GM15510 (cell line): ENCODE results near the gene SERPINA1.

Experiments
- POLR2A ChIP-seq: IDR thresholded peaks from 3 replicates; pipeline ENCODE4 v1.6.1; 2011; ENCODE audit warnings: borderline replicate concordance; ENCODE audit not compliant: insufficient read length; ENCODE audit errors: extremely low read depth

SERPINA1 gene

DNA sequence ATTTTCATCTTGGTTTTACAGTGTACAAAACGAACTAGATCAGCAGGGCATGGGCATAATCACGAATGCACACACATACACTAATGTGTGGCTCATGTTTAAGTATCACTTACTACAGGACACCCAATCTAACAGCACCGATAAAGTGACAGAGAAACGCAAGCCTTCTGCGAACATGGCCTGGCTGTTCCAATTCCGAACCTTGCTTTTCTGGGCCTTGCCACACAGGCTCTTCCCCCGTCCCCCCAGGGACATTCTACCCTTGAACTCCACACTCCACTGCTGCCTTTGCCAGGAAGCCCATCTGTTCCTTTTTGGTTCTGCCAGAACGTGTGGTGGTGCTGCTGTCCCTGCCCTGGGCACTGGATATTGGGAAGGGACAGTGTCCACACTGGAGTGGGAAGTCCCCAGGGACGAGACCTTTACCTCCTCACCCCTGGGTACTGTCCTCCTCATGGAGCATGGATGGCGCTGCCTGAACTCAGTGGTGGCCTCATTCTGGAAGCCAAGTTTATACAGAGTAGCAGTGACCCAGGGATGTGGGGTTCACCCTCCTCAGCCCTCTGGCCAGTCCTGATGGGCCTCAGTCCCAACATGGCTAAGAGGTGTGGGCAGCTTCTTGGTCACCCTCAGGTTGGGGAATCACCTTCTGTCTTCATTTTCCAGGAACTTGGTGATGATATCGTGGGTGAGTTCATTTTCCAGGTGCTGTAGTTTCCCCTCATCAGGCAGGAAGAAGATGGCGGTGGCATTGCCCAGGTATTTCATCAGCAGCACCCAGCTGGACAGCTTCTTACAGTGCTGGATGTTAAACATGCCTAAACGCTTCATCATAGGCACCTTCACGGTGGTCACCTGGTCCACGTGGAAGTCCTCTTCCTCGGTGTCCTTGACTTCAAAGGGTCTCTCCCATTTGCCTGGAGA is 7.9 kb downstream of the SERPINA1 start:
- TF ChIP-seq POLR2A, result no peak

GRCh38 chr14:94379291-94380224 is 8.8 kb downstream of the SERPINA1 start:
- TF ChIP-seq POLR2A, result no peak

GRCh38 chr14:94378527-94379290 is 9.7 kb downstream of the SERPINA1 start:
- TF ChIP-seq POLR2A, result no peak

GRCh38 chr14:94377866-94378470 is 10.4 kb downstream of the SERPINA1 start:
- TF ChIP-seq POLR2A, result no peak

DNA sequence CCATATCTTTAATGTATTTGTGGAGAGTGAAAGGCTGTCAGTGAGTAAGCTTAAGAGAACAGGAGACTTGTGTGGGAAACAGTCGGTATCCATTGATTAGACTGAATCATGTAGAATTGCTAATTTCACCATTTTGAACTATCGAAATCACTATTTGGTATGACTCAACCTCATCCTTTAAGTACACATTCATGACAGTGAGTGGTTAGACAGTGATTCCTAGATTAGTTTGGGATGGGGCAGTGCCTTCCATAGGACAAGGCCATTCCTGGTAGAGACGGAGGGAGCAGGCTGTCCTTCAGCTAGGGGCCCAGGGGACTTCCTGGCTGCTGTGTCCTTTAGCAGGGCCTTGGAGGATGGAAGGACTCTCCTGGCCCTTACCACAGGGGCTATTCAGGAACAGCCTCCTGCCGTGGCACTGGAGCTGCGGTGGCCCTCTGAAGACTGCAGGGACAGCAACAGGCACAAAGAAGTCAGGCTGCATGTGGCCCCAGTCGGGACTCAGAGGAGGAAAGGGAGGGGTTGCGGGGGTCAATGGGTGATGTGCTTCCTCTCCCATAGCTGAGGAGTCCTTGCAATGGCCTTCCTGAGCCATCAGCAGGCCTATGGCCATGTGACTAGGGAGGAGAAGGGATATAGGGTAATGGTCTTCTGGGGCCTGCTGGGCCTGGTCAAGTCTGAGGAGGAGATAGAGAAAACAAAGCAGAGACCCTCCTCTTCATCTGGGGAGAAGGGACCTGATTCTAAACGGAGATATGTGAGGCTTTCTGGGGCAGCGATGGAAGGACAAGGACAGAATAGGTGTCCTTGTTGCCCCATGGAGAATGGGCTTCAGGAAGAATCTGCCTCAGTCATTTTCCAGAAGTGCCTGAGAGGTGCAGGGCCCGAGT is 11.2 kb downstream of the SERPINA1 start:
- TF ChIP-seq POLR2A, result no peak

GRCh38 chr14:94376108-94376975 is 12.1 kb downstream of the SERPINA1 start:
- no peak for TF ChIP-seq POLR2A

DNA sequence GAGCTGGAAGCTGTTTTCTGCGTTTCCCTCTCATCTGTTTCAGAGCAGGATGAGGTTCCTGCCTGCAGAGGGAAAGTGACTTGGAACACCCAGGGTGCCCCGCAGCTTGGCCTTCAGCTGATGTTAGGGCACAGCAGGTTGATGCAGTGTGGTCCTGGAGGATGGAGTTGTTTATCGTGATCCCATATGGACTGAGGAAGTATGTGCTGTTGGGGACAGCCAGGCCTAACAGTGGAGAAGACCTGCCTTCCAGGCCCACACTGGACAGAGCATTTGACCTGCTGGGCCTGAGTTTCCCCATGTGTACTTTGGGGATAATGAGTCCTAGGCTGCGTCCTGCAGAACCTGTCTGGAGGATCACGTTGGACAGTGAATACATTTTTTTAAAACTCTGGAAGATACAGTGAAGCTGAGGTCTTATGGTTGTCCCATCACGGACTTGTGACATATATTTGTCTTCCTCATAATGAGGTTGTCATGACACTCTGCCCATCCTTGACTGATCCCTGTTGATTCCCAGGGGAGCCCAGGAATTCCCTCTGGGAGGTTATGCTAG is 12.8 kb downstream of the SERPINA1 start:
- no peak for TF ChIP-seq POLR2A

- TF ChIP-seq POLR2A, result no peak
These were observed 13.6 kb downstream of the SERPINA1 start for GRCh38 chr14:94374749-94375260.

DNA sequence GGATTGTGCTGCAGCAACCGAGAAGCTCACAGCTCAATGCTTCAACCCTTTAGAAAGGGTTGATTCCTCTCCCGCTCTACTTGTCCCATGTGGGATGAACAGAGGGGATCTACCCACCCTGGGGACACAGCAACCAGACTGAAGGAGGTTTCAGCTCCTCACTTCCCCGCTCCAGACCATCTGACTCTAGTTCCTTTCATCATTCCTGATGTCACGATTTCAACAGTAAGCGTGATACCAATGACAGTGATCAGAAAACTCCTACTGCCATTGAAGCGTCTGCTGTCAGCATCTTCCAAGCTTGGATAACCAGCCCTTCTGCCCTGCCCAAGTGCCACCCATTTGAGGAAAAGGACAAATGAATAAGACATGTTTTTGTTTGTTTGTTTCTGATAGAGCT is 14.3 kb downstream of the SERPINA1 start:
- TF ChIP-seq POLR2A, result no peak

GRCh38 chr14:94373708-94374107 is 14.7 kb downstream of the SERPINA1 start:
- TF ChIP-seq POLR2A, result no peak

GRCh38 chr14:94372021-94372605 is 16.3 kb downstream of the SERPINA1 start:
- TF ChIP-seq POLR2A, result no peak

- TF ChIP-seq POLR2A, result no peak
These were observed 17.9 kb downstream of the SERPINA1 start for GRCh38 chr14:94370524-94370910.

DNA sequence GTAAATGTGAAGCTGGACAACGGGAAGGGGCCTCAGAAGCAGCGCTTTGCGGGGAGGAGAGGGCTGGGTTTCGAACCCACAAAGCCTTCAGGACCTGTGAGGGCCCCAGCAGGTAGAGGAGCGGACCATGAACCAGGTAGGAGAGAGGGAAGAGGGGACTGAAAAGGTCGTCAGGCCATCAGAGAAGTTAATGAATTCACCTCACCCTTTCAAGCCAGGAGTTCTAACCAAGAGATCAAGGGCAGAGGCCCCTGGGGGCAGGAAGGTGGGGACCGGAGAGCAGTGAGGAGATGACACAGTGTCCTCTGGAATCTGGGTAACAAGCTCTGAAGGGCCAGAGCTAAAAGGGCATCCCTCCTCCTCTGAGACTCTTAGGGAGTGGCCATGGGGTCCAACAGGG is 19.4 kb downstream of the SERPINA1 start:
- TF ChIP-seq POLR2A, result no peak
